SH-SY5Y (cell line): ENCODE results near the gene HORMAD2.

Source experiments
- GATA2 ChIP-seq: IDR thresholded peaks from 2 replicates; pipeline ENCODE4 v1.6.1; 2011; ENCODE audit warnings: mild to moderate bottlenecking, low read depth, low read length
- GATA3 ChIP-seq: IDR thresholded peaks from 2 replicates; pipeline ENCODE4 v1.6.1; 2011; ENCODE audit warnings: low read depth, mild to moderate bottlenecking, low read length, moderate library complexity

DNA sequence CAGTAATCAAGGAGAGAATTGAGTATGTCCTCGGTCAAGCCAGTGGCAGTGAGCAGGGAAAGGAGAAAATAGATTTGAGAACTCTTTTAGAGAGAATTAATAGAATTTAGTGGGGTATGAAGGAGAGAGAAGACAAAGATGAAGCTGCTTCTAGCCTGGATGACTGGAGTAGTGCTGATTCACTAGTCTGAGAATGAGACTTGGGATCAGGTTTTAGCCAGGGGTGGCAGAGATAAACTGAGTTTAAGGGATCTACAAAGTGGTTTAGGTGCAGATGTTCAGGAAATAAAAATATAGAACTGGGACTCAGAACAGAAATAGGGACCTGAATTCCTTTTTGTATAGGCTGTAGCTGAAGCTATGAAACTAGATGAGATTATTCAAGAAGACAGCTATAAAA is 17.6 kb downstream of the HORMAD2 start:
- no peak for TF ChIP-seq GATA3
- no peak for TF ChIP-seq GATA2
